HepG2 (cell line): ENCODE measurements around the gene CFAP300. TPM values are rescaled to one million over a fixed set of nuclear protein-coding genes. Genes with fewer than 3 reads are reported as not detected.

ENCODE experiments used
- GATAD1 ChIP-seq: IDR thresholded peaks from 2 replicates; pipeline ENCODE4 v1.6.1; 2016; ENCODE audit warnings: missing genetic modification reagents, missing compliant biosample characterization
- KDM5A ChIP-seq: fragments of 200-600 bp; sonication (generic); IDR thresholded peaks from 2 replicates; pipeline ENCODE4 v1.7.0; 2018; ENCODE audit warnings: antibody characterized with exemption, mild to moderate bottlenecking, low read length, borderline replicate concordance
- MAZ ChIP-seq, 2 experiments: sonication (generic) in 1 of 2; formaldehyde crosslinking in 1 of 2; IDR thresholded peaks; 2 replicates each; pipeline versions ENCODE4 v1.5.0 to v1.6.1; 2012 to 2020; ENCODE audit warnings: low read depth in 2 of 2, mild to moderate bottlenecking in 2 of 2, borderline replicate concordance in 1 of 2, improper control_type of control experiment in 1 of 2, low read length in 1 of 2, missing genetic modification reagents in 1 of 2, moderate library complexity in 1 of 2
- MIER2 ChIP-seq: IDR thresholded peaks from 2 replicates; pipeline ENCODE4 v1.6.1; 2016; ENCODE audit warnings: missing biosample characterization, missing genetic modification reagents
- NFIC ChIP-seq: IDR thresholded peaks from 2 replicates; pipeline ENCODE4 v1.6.1; 2012; ENCODE audit warnings: mild to moderate bottlenecking, low read length, inconsistent platforms
- NR2C2 ChIP-seq: sonication (generic); formaldehyde crosslinking; IDR thresholded peaks from 2 replicates; pipeline ENCODE4 v1.4.0; 2020; ENCODE audit warnings: missing genetic modification reagents, mild to moderate bottlenecking, moderate library complexity, borderline replicate concordance
- POLR2G ChIP-seq: fragments of 200-400 bp; formaldehyde crosslinking; IDR thresholded peaks from 2 replicates; pipeline ENCODE4 v1.6.1; 2018; ENCODE audit warnings: mild to moderate bottlenecking, low read depth, low read length, moderate library complexity
- RCOR2 ChIP-seq: IDR thresholded peaks from 2 replicates; pipeline ENCODE4 v1.6.1; 2016; ENCODE audit warnings: missing biosample characterization, missing genetic modification reagents
- RFXAP ChIP-seq: sonication (generic); formaldehyde crosslinking; IDR thresholded peaks from 2 replicates; pipeline ENCODE4 v1.4.0; 2020; ENCODE audit warnings: missing genetic modification reagents, borderline replicate concordance
- TOE1 ChIP-seq: sonication (generic); formaldehyde crosslinking; IDR thresholded peaks from 2 replicates; pipeline ENCODE4 v1.4.0; 2020; ENCODE audit warnings: mild to moderate bottlenecking, missing genetic modification reagents
- ZNF207 ChIP-seq: fragments of 450-650 bp; IDR thresholded peaks from 2 replicates; pipeline ENCODE4 v1.6.1; 2016; ENCODE audit warnings: antibody characterized with exemption, borderline replicate concordance
- ZNF24 ChIP-seq: fragments of 450-650 bp; IDR thresholded peaks from 2 replicates; pipeline ENCODE4 v1.6.1; 2017; ENCODE audit warnings: antibody characterized with exemption, mild to moderate bottlenecking
- ZNF367 ChIP-seq: sonication (generic); formaldehyde crosslinking; IDR thresholded peaks from 2 replicates; pipeline ENCODE4 v1.4.0; 2020; ENCODE audit warnings: missing genetic modification reagents, borderline replicate concordance
- ZNF430 ChIP-seq: sonication (generic); formaldehyde crosslinking; IDR thresholded peaks from 2 replicates; pipeline ENCODE4 v1.9.0; 2021; ENCODE audit warnings: mild to moderate bottlenecking, missing genetic modification reagents
- ZNF44 ChIP-seq: sonication (generic); formaldehyde crosslinking; IDR thresholded peaks from 2 replicates; pipeline ENCODE4 v1.5.1; 2020; ENCODE audit warnings: mild to moderate bottlenecking, missing genetic modification reagents
- ZNF484 ChIP-seq: sonication (generic); formaldehyde crosslinking; IDR thresholded peaks from 2 replicates; pipeline ENCODE4 v1.5.1; 2020; ENCODE audit warnings: mild to moderate bottlenecking, low read depth, missing genetic modification reagents, borderline replicate concordance
- ZNF550 ChIP-seq: sonication (generic); formaldehyde crosslinking; IDR thresholded peaks from 2 replicates; pipeline ENCODE4 v1.4.0; 2020; ENCODE audit warnings: mild to moderate bottlenecking, missing genetic modification reagents, borderline replicate concordance
- polyA plus RNA-seq, 8 experiments: library from polyadenylated mRNA; depleted of rRNA in 3 of 8; stranded (reverse) in 7 of 8; unstranded in 1 of 8; fragments of >200 nt; fragmentation: Illumina TruSeq in 4 of 8; extraction: Trizol in 4 of 8; gene quantifications; 2 replicates each; pipeline versions ENCODE4 v1.2.1 to v1.2.3, GENCODE V29; 2011 to 2016; ENCODE audit warnings: low read depth in 4 of 8, missing spikeins in 1 of 8, mixed read lengths in 1 of 8; ENCODE audit not compliant: insufficient read depth in 1 of 8
- total RNA-seq, 5 experiments: library from RNA; depleted of rRNA; stranded (reverse); fragments of >200 nt; fragmentation: Illumina TruSeq; extraction: Trizol; gene quantifications; 2 replicates each; pipeline ENCODE4 v1.2.3, GENCODE V29; 2016; ENCODE audit warnings: low read depth in 1 of 5
- TF ChIP-seq, protein P1 (sequence below): sonication (generic); formaldehyde crosslinking; IDR thresholded peaks from 2 replicates; pipeline ENCODE4 v1.4.0; 2020; ENCODE audit warnings: missing genetic modification reagents
- TF ChIP-seq, protein P2 (sequence below): sonication (generic); formaldehyde crosslinking; IDR thresholded peaks from 2 replicates; pipeline ENCODE4 v1.8.0; 2023; ENCODE audit warnings: mild to moderate bottlenecking, missing genetic modification reagents
- TF ChIP-seq, protein P3 (sequence below): sonication (generic); formaldehyde crosslinking; IDR thresholded peaks from 2 replicates; pipeline ENCODE4 v1.4.0; 2020; ENCODE audit warnings: missing genetic modification reagents, borderline replicate concordance

Gene CFAP300
- total and polyA plus RNA-seq, 2 of the 13 experiments (the other 11 are each of a cell fraction or from before 2014, with no cell fraction given), result not detected

DNA sequence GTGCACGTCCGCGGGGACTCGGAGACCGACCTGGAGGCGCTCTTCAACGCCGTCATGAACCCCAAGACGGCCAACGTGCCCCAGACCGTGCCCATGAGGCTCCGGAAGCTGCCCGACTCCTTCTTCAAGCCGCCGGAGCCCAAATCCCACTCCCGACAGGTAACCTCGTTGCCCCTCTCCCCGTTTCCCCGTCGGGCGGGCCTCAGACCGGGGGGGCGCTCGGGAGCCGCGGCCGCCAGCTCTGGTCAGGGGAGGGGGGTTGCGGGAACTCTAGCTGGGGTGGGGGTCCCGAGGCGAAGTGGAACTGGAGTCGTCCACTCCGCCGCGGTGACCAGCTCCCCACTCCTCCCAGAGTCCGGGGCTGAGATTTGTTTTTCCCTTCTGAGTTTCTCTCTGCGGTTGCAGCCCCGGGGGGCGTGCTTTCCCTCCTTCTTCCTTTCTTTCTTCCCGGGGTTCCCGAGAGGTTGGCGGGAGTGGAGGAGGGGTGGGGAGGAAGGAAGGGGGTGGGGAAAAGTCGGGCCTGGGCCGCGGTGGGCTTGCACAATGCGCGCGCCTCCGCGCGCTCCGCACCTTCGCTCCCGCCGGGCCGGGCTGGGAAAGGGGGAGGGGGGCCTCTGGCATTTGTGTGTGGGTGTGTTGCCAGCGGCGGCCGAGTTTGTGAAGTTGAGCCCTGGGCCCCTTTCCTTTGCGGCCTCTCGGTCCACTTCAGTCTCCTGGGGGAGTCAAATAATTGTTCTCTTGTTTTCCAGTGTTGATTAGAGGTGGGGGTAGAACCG, 64.0 kb downstream of the CFAP300 start (continued):
- peak; percentile 13; the same call in 1 of the 2 replicates for TF ChIP-seq GATAD1
- TF ChIP-seq, protein P1, sequence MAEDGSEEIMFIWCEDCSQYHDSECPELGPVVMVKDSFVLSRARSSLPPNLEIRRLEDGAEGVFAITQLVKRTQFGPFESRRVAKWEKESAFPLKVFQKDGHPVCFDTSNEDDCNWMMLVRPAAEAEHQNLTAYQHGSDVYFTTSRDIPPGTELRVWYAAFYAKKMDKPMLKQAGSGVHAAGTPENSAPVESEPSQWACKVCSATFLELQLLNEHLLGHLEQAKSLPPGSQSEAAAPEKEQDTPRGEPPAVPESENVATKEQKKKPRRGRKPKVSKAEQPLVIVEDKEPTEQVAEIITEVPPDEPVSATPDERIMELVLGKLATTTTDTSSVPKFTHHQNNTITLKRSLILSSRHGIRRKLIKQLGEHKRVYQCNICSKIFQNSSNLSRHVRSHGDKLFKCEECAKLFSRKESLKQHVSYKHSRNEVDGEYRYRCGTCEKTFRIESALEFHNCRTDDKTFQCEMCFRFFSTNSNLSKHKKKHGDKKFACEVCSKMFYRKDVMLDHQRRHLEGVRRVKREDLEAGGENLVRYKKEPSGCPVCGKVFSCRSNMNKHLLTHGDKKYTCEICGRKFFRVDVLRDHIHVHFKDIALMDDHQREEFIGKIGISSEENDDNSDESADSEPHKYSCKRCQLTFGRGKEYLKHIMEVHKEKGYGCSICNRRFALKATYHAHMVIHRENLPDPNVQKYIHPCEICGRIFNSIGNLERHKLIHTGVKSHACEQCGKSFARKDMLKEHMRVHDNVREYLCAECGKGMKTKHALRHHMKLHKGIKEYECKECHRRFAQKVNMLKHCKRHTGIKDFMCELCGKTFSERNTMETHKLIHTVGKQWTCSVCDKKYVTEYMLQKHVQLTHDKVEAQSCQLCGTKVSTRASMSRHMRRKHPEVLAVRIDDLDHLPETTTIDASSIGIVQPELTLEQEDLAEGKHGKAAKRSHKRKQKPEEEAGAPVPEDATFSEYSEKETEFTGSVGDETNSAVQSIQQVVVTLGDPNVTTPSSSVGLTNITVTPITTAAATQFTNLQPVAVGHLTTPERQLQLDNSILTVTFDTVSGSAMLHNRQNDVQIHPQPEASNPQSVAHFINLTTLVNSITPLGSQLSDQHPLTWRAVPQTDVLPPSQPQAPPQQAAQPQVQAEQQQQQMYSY, result peak; percentile 84
- TF ChIP-seq ZNF484 (CRISPR knock-in tag), result no peak
- TF ChIP-seq ZNF24, result no peak
- no peak for TF ChIP-seq ZNF44 (CRISPR knock-in tag)
- no peak for TF ChIP-seq RCOR2
- TF ChIP-seq RFXAP (CRISPR knock-in tag), result peak; percentile 34; the same call in 1 of the 2 replicates
- no peak for TF ChIP-seq NFIC
- TF ChIP-seq MIER2 (CRISPR knock-in tag), result no peak
- TF ChIP-seq KDM5A, result no peak; the same call in 1 of the 2 replicates
- TF ChIP-seq, protein P2, sequence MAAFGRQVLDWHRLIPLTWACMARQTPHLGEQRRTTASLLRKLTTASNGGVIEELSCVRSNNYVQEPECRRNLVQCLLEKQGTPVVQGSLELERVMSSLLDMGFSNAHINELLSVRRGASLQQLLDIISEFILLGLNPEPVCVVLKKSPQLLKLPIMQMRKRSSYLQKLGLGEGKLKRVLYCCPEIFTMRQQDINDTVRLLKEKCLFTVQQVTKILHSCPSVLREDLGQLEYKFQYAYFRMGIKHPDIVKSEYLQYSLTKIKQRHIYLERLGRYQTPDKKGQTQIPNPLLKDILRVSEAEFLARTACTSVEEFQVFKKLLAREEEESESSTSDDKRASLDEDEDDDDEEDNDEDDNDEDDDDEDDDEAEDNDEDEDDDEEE (CRISPR knock-in tag), result no peak
- peak; percentile 15 for TF ChIP-seq POLR2G
- no peak for TF ChIP-seq ZNF367 (CRISPR knock-in tag)
- 0 out of 2 replicates have a peak, but pooled peaks have one; percentile 13 for TF ChIP-seq NR2C2 (CRISPR knock-in tag)
- TF ChIP-seq, protein P3, sequence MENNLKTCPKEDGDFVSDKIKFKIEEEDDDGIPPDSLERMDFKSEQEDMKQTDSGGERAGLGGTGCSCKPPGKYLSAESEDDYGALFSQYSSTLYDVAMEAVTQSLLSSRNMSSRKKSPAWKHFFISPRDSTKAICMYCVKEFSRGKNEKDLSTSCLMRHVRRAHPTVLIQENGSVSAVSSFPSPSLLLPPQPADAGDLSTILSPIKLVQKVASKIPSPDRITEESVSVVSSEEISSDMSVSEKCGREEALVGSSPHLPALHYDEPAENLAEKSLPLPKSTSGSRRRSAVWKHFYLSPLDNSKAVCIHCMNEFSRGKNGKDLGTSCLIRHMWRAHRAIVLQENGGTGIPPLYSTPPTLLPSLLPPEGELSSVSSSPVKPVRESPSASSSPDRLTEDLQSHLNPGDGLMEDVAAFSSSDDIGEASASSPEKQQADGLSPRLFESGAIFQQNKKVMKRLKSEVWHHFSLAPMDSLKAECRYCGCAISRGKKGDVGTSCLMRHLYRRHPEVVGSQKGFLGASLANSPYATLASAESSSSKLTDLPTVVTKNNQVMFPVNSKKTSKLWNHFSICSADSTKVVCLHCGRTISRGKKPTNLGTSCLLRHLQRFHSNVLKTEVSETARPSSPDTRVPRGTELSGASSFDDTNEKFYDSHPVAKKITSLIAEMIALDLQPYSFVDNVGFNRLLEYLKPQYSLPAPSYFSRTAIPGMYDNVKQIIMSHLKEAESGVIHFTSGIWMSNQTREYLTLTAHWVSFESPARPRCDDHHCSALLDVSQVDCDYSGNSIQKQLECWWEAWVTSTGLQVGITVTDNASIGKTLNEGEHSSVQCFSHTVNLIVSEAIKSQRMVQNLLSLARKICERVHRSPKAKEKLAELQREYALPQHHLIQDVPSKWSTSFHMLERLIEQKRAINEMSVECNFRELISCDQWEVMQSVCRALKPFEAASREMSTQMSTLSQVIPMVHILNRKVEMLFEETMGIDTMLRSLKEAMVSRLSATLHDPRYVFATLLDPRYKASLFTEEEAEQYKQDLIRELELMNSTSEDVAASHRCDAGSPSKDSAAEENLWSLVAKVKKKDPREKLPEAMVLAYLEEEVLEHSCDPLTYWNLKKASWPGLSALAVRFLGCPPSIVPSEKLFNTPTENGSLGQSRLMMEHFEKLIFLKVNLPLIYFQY (CRISPR knock-in tag), result peak; percentile 86
- TF ChIP-seq ZNF430, result peak; percentile 47; the same call in 1 of the 2 replicates
- no peak for TF ChIP-seq ZNF207
- no peak for TF ChIP-seq TOE1 (CRISPR knock-in tag)
- peak; percentile 71; the same call in 1 of the 2 replicates for TF ChIP-seq MAZ (IDR thresholded peaks at IDR 0.05; ENCODE audit: borderline replicate concordance, low read depth, low read length)
- peak; percentile 41; the same call in 1 of the 2 replicates for TF ChIP-seq MAZ (CRISPR knock-in tag; IDR thresholded peaks at IDR 0.05; ENCODE audit: low read depth)
- no peak for TF ChIP-seq ZNF550
